PC-9 (cell line): ENCODE data around the gene CUX1.

Experiments used
- EZH2 ChIP-seq: fragments of 200-600 bp; sonication (generic); IDR thresholded peaks from 2 replicates; pipeline ENCODE4 v1.8.0; 2017; ENCODE audit warnings: antibody characterized with exemption, low read depth
- TF ChIP-seq, protein P1 (sequence below): fragments of 200-600 bp; sonication (generic); conservative IDR thresholded peaks from 2 replicates; pipeline ENCODE4 v1.6.1; 2017; ENCODE audit warnings: mixed run types, antibody characterized with exemption, mild to moderate bottlenecking, moderate library complexity

DNA sequence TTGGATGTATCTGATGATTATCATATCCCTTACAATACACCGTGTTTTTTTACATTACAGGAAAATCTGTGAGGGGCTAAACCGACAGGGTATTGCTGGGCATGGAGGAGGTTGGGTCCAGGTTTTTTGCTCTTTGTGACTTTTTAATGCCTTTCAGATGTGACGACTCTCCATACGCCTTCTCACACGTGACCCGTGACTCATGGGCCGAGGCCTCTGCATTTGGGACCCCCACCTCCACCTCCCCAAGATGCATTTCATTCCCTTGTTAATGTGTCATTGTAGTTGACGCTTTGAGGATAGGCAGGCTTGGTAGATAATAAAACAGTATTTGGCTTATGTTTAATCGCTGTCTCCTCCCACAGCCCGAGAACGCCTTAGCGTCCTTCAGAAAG lies 95.3 kb downstream of the CUX1 start:
- TF ChIP-seq, protein P1, sequence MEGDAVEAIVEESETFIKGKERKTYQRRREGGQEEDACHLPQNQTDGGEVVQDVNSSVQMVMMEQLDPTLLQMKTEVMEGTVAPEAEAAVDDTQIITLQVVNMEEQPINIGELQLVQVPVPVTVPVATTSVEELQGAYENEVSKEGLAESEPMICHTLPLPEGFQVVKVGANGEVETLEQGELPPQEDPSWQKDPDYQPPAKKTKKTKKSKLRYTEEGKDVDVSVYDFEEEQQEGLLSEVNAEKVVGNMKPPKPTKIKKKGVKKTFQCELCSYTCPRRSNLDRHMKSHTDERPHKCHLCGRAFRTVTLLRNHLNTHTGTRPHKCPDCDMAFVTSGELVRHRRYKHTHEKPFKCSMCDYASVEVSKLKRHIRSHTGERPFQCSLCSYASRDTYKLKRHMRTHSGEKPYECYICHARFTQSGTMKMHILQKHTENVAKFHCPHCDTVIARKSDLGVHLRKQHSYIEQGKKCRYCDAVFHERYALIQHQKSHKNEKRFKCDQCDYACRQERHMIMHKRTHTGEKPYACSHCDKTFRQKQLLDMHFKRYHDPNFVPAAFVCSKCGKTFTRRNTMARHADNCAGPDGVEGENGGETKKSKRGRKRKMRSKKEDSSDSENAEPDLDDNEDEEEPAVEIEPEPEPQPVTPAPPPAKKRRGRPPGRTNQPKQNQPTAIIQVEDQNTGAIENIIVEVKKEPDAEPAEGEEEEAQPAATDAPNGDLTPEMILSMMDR, result no peak
- TF ChIP-seq EZH2, result no peak
